Embryonic facial prominence (tissue), 1 donor: Measurements from ENCODE around the gene MID2.
"Not testable (repeated sequence)": the region's sequence is repeated elsewhere in the genome, so short reads cannot be mapped to it uniquely, and the experiment has no call there.

Experiments used
- DNase-seq: peaks from one replicate; pipeline ENCODE4 v3.0.0-alpha.2; 2016; ENCODE audit errors: extremely low spot score

The MID2 gene

DNA sequence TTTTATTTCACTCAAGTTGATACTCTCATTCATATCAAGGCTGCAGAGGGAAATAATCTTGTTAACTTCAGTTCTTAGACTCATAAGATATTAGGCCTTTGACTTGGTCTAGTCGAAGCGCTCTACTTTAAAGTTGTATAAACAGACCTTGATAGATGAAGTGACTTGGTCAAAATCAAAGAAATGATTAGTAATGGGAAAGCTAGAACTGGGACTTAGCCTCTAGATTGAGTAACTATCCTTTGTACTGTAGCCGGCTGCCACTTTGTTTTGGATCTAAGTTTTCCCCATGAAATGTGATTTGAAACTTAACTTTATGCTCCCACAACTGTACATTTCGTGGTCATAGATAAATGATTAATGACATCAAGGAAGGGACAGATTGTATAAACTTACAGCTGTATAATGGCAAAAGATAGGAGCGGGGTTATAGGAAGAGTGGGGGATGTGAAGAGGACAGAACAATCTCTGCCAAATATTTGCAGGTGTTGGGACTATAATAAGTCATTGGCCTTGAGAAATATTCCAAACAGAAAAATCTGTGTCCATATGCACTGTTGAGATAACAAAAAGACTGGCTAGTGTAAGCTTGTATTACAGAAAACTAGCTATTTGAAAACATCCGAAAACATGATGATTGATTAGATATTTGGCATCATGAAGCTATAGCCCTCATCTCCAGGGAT is 17.2 kb downstream of the MID2 start:
- no peak for DNase-seq

GRCh38 chrX:107845625-107846024 is 20.0 kb downstream of the MID2 start:
- DNase-seq: no peak

DNA sequence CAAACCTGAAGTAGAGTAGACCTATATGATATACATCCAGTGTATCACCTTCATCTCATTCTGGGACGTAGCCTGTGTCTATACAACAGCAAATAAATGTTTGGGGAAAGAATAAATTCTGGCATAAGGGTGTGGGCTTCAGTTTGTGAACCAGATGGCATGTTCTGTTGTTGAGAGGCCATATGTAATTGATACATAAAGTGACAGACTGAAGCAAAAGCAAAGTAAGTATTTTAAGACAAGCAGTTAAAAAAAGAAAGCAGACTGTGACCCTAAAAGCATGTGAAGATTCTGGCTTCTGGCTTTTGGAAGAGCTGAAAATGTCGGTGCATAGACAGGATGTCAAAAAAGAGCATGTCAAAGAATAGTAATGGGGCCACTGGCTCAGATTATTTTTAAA is 22.9 kb downstream of the MID2 start:
- DNase-seq: no peak

- no peak for DNase-seq
These were observed 24.2 kb downstream of the MID2 start for GRCh38 chrX:107849747-107850421.

- DNase-seq: no peak
These were observed 24.7 kb downstream of the MID2 start for GRCh38 chrX:107850422-107850765.

GRCh38 chrX:107851215-107851614 is 25.5 kb downstream of the MID2 start:
- DNase-seq: no peak

GRCh38 chrX:107851665-107852064 is 26.0 kb downstream of the MID2 start:
- not testable (repeated sequence) for DNase-seq

DNA sequence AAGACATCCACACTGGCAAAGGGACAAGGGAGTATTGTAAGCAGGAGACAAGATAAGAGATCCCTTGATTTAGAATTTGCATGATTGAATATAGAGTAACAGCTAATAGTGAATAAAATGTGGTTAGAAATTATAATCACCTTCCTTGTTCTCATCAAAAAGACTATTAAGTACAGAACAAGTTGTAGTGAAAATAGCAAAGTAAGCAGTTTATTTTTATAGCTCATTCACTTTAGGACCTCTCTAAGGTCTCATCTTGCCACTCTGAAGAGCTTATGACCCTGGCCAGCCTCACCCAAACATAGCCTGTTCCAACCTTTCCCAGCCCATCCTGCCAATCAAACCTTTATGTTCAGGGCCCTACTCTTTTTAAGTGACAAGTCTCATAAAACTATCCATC is 30.6 kb downstream of the MID2 start:
- DNase-seq: no peak

DNA sequence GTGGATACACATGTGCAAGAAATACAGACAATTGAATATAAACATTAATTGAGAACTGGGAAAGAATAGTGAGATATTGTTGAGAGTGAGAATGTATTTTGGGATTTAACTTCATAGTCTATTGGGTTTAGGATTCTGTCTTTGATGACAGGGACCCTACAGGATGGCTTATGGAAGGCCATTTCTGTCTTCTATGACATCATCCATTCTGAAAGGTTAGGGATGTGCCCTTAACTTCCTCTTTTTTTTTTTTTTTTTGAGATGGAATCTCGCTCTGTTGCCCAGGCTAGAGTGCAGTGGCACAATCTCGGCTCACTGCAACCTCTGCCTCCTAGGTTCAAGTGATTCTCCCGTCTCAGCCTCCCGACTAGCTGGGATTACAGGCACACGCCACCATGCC is 31.4 kb downstream of the MID2 start:
- not testable (repeated sequence) for DNase-seq

DNA sequence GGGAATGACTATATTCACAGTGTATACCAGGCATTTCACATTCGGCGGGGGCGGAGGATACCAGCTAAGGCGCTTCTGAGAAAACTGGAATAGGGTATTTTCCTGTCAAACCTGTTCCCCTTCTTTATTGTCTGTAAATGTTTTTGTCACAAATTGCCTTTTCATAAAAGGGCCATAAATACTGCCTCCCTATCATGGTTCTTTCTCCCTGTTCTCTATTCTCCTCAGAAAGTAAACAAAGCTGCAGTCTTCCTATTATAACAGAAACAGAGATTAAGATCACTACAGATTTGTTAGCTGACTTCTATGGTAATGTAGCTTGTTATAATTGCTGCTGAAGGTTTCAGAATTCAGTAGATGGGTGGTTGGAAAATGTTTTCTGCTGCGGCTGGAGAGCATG is 32.2 kb downstream of the MID2 start:
- no peak for DNase-seq

- DNase-seq: no peak
These were observed 35.4 kb downstream of the MID2 start for GRCh38 chrX:107861056-107861455.

DNA sequence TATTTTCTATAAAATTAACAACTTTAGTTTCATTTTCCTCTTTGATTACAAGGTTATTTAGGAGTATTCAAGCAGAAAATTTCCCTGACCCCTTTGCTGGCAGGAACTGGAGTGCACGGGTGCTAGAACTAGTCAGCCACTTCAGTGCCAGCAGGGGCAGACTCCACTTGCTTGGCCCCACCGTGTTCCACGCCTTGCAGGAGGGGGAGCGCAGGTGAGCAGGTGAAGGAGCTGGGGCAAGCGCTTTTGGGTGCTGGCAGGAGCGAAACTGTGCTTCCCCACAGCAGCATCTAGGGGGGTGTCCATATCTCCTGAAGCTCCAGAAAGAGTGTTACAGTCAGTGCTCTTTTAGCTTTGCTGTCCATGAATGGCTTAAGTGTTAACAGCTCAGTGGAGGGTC is 45.5 kb downstream of the MID2 start:
- no peak for DNase-seq

DNA sequence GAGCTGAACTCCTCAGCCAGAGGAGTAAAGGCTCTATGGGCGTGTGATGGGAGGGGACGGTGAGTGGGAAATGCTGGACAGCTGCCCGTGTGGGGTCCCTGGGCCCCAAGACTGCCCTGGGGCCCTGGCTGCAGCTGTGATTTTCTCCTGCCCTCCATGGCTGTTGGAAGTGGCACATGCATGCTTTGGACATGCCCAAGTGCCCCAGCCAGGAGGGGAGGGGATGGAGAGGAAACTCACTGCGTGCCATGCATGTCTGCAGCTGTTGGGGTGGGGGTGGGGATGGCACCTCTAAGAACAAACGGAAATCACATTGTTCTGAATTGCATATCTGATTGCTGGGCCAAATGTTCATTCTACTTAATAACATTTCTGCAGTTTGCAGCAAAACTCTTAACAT is 52.4 kb downstream of the MID2 start:
- DNase-seq: no peak

DNA sequence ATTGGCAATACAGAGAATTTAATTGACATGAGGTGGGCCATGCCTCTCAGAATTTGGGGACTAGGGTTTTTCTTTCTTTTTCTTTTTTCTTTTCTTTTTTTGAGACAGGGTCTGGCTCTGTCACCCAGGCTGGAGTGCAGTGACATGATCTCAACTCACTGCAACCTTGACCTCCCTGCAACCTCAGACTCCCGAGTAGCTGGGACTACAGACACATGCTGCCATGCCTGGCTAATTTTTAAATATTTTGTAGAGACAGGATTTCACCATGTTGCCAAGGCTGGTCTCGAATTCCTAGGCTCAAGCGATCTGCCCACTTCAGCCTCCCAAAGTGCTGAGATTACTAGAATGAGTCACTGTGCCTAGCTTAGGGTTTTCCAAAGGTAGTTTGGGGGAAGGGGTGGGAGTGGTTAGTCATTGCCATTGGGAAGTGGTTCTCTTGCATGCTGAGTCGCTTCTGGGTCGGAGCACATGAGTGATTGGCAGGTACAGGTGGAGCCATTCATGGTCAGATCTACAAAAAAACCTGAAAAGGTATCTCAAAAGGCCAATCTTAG is 54.5 kb downstream of the MID2 start:
- DNase-seq: no peak

DNA sequence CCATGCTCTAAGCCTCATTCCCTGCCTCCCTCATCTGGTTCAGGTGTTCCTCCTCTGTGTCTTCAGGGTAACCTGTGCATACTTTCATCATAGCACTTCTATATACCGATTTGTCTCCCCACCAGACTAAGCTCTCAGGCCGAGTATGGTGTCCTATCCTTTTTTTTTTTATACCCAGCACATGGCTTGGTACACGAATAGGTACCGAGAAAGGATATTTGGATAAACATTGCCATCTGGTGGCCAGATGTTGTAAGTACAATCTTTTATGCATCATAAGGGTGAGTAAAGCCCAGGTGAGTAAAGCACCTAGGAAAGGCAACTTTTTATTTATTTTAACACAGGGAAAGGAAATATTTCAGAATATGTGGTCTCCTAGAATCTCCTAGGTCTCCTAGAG is 68.4 kb downstream of the MID2 start:
- no peak for DNase-seq

DNA sequence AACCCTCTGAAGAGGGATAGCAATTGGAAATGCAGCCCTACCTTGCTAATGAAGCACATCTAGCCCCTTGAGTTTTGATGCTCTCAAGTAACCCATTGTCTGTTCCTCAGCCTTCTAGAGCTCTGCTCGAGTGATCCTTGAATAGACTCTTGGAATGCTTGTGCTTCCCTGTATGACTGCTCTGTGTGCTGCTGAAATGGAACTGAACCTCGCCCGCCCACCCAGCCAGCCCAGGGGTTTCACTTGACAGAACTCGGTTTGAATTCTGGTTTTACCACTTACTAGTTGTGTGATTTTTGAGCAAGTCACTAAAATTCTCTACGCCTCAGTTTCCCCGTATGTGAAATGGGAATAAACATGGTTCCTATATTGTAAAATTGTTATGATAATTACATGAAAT is 77.1 kb downstream of the MID2 start:
- no peak for DNase-seq

DNA sequence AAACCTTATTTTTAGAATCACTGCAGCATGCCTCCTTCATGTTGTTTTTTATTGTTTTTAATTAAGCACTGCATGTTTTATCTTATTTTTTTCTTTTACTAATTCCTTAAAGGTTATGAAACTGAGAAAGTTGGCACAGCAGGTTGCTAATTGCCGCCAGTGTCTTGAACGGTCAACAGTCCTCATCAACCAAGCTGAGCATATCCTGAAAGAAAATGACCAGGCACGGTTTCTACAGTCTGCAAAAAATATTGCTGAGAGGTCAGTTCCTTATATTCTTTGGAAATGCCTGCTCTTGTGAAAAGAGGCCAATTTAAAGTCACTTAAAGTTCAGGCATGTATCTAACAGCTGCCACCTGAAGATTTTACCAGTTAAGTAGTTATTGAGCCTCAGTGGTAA is 79.7 kb downstream of the MID2 start:
- no peak for DNase-seq

- no peak for DNase-seq
These were observed 98.6 kb downstream of the MID2 start for GRCh38 chrX:107924136-107924746.

GRCh38 chrX:107934262-107934661 is 108.6 kb downstream of the MID2 start:
- DNase-seq: no peak

GRCh38 chrX:107935200-107935599 is 109.5 kb downstream of the MID2 start:
- no peak for DNase-seq

GRCh38 chrX:107935664-107936433 is 110.2 kb downstream of the MID2 start:
- no peak for DNase-seq

DNA sequence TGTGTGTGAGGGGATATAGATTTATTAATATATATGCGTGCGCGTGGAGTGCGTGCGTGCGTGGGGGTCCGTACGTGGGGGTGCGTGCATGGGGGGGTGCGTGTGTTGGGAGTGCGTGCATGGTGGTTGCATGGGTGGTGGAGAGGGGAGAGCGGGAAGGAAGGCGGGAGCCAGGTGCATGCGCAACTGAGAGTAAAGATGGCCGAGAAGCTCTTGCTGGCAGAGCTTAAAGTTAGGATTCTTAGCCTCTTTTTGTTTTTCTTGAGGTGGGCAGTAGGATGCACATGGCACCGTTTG is 110.7 kb downstream of the MID2 start:
- DNase-seq: no peak

GRCh38 chrX:107940095-107940494 is 114.4 kb downstream of the MID2 start:
- no peak for DNase-seq
